Ovary (tissue), 9 donors: ENCODE data around the gene CRISP2. TPM values are rescaled to one million over a fixed set of nuclear protein-coding genes. Genes with fewer than 3 reads are reported as not detected.
"Not testable (repeated sequence)": the region's sequence is repeated elsewhere in the genome, so short reads cannot be mapped to it uniquely, and the experiment has no call there.

Experiments
- DNase-seq, 5 donors: peaks; one replicate each; pipeline ENCODE4 v3.0.0-alpha.2; 2019 to 2020
- H3K27ac ChIP-seq, 2 donors: fragments of 200-600 bp; one replicate each; pipeline versions ENCODE4 v1.5.1 to v1.8.0; 2019 to 2022
- H3K27me3 ChIP-seq: fragments of 200-600 bp; one replicate; pipeline ENCODE4 v1.8.0; 2022
- H3K36me3 ChIP-seq: fragments of 200-600 bp; sonication (generic); one replicate; pipeline ENCODE4 v1.5.1; 2019
- H3K4me1 ChIP-seq: one replicate; pipeline ENCODE4 v1.8.1; 2013; ENCODE audit warnings: mild to moderate bottlenecking, moderate library complexity; ENCODE audit not compliant: insufficient read depth
- H3K4me3 ChIP-seq: fragments of 200-600 bp; sonication (generic); one replicate; pipeline ENCODE4 v1.5.1; 2017
- H3K9me3 ChIP-seq, 2 donors: fragments of 200-600 bp in 1 of 2; sonication (generic) in 1 of 2; one replicate each; pipeline versions ENCODE4 v1.5.1 to v1.8.1; 2013 to 2019; ENCODE audit warnings: mild to moderate bottlenecking in 1 of 2, moderate library complexity in 1 of 2
- CTCF ChIP-seq, 3 donors: fragments of 450-650 bp in 2 of 3; fragments of 200-600 bp in 1 of 3; IDR thresholded peaks; one replicate each; pipeline versions ENCODE4 v1.5.1 to v1.8.0; 2016 to 2022; ENCODE audit warnings: antibody characterized with exemption in 3 of 3, mild to moderate bottlenecking in 1 of 3
- EP300 ChIP-seq: sonication (generic); formaldehyde crosslinking; IDR thresholded peaks from one replicate; pipeline ENCODE4 v1.6.1; 2017; ENCODE audit warnings: antibody characterized with exemption
- POLR2A ChIP-seq: fragments of 450-650 bp; IDR thresholded peaks from one replicate; pipeline ENCODE4 v1.6.1; 2017; ENCODE audit warnings: antibody characterized with exemption, mild to moderate bottlenecking, moderate library complexity
- WGBS, 3 donors: extraction: QIAGEN DNeasy Blood & Tissue Kit in 1 of 3; methylation state at CpG; one replicate each; pipeline versions ENCODE4 v1.1.5 to v1.1.7; 2013 to 2017; 5-methylcytosine and 5-hydroxymethylcytosine counted together
- intact Hi-C, 4 donors: fragments of 100-400 bp; cut with DNase I; formaldehyde crosslinking; loops; one replicate each; pipeline versions ENCODE4 v1.11.0 to v1.15.1; 2022 to 2023
- polyA plus RNA-seq, 2 donors: library from polyadenylated mRNA; stranded (reverse); fragments of 200-250 nt in 1 of 2; fragments of 350-450 nt in 1 of 2; fragmentation: Illumina TruSeq in 1 of 2; extraction: RNeasy Lipid Tissue Mini Kit (QIAGEN cat#74804) in 1 of 2; gene quantifications; one replicate each; pipeline ENCODE4 v1.2.3, GENCODE V29; 2013 to 2014
- total RNA-seq, 7 donors: library from RNA; depleted of rRNA in 2 of 7; stranded (reverse); fragments of >200 nt in 2 of 7; fragmentation: NEBNext Ultra II Directional in 3 of 7; extraction: Animal tissue kit (Norgen Biotek cat#: 25700) in 3 of 7; gene quantifications; one replicate each; pipeline versions ENCODE4 v1.1.0 to v1.2.4, GENCODE V29; 2016 to 2023
- donor health status: DM: no; HTN: no; CAD: no; lungs with moderate emphysema.
- donor health status: DM: no; HTN: no; CAD: no.
- donor health status: Bipolar disorder and iron deficiency.
- donor health status: DM: yes; HTN: yes; CAD: no.
- donor health status: DM: no; HTN: no; CAD: no.
- donor health status: DM: yes; HTN: yes; CAD: no.

Gene CRISP2
- total and polyA plus RNA-seq, 9 donors: 0.06 to 24.1 (median 0.68) TPM; not detected in 5

GRCh38 chr6:49733680-49734079 lies 20.3 kb upstream of the CRISP2 start:
- WGBS, 3 donors: 82 to 95% (median 83%) methylated on average over 2 of the region's 2 CpGs
- Histone ChIP-seq H3K36me3 (no peaks in the 10 kb centered on the region), H3K4me3 (no peak overlapping the region), H3K27ac (no peak overlapping the region), H3K4me1 (no peaks in the 10 kb centered on the region), H3K27me3 (no peaks in the 10 kb centered on the region), H3K9me3 (no peaks in the 10 kb centered on the region)
- TF ChIP-seq CTCF (IDR thresholded peaks at IDR 0.05) (no peak), POLR2A (no peak), EP300 (no peak)
- intact Hi-C loops: no loop called here
- no peak for DNase-seq

DNA sequence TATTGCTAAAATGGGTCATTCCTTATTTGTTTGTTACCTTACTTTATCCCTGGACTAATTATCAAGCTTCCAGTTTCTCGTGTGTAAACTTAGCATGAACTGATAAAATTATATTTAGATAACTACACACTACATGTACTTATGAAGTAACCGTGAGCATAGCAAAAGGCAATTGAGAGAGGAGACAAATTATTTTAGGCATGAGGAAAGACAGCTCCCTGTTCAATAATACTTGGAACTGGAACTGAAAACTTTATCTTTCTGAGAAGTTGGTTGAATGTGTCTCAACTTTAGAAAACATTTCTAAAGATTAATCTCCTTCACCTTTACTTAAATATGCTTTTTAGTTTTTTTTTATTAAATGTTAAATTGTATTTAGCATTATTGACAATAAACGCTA lies 19.4 kb upstream of the CRISP2 start:
- Histone ChIP-seq H3K27ac (no peak overlapping the region), H3K9me3 (no peaks in the 10 kb centered on the region), H3K4me1 (no peaks in the 10 kb centered on the region), H3K27me3 (no peaks in the 10 kb centered on the region), H3K4me3 (no peak overlapping the region), H3K36me3 (no peaks in the 10 kb centered on the region)
- no peak for DNase-seq
- no peak for TF ChIP-seq EP300
- no peak for TF ChIP-seq CTCF (IDR thresholded peaks at IDR 0.05)
- TF ChIP-seq POLR2A: no peak
- WGBS, 3 donors: 74 to 80% (median 75%) methylated on average over 3 of the region's 3 CpGs
- intact Hi-C loops: no loop called here

GRCh38 chr6:49730251-49730650 lies 16.9 kb upstream of the CRISP2 start:
- intact Hi-C loops: no loop called here
- Histone ChIP-seq H3K27me3 (no peaks in the 10 kb centered on the region), H3K4me1 (no peaks in the 10 kb centered on the region), H3K27ac (no peak overlapping the region), H3K9me3 (no peaks in the 10 kb centered on the region), H3K36me3 (no peaks in the 10 kb centered on the region), H3K4me3 (no peak overlapping the region)
- no peak for TF ChIP-seq POLR2A
- no peak for TF ChIP-seq EP300
- no peak for TF ChIP-seq CTCF (IDR thresholded peaks at IDR 0.05)
- DNase-seq: no peak

DNA sequence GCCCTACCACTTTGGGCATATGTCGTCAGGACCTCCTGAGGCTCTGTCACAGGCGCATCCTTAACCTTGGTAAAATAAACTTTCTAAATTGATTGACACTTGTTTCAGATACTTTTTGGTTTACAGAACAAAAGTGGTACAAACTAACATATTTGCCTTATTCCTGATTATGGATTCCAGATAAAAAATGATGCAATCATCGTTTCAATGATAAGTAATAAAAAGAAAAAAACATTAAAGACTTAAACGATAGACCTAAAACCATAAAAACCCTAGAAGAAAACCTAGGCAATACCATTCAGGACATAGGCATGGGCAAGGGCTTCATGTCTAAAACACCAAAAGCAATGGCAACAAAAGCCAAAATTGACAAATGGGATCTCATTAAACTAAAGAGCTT lies 10.6 kb upstream of the CRISP2 start:
- H3K4me1 ChIP-seq, H3K27ac ChIP-seq, H3K27me3 ChIP-seq, H3K36me3 ChIP-seq, H3K4me3 ChIP-seq, H3K9me3 ChIP-seq, intact Hi-C loops, DNase-seq: not testable (repeated sequence)
- 90 to 93% (median 91%) methylated on average over 4 of the region's 4 CpGs for WGBS, 3 donors

GRCh38 chr6:49721297-49721696 lies 8.0 kb upstream of the CRISP2 start:
- Histone ChIP-seq H3K27ac (no peak overlapping the region), H3K4me1 (no peaks in the 10 kb centered on the region), H3K36me3 (no peaks in the 10 kb centered on the region), H3K9me3 (no peaks in the 10 kb centered on the region), H3K27me3 (no peaks in the 10 kb centered on the region), H3K4me3 (no peak overlapping the region)
- no peak for TF ChIP-seq CTCF (IDR thresholded peaks at IDR 0.05)
- TF ChIP-seq EP300: no peak
- no peak for TF ChIP-seq POLR2A
- DNase-seq: no peak
- 77 to 86% (median 86%) methylated on average over 2 of the region's 2 CpGs for WGBS, 3 donors
- intact Hi-C loops: no loop called here
